ENCODE results near the gene IL3RA. TPM values are rescaled to one million over a fixed set of nuclear protein-coding genes. Genes with fewer than 3 reads are reported as not detected.

The IL3RA gene
- total RNA-seq, 2 donors from 2014 or later = 2.4 to 3.2 TPM

DNA sequence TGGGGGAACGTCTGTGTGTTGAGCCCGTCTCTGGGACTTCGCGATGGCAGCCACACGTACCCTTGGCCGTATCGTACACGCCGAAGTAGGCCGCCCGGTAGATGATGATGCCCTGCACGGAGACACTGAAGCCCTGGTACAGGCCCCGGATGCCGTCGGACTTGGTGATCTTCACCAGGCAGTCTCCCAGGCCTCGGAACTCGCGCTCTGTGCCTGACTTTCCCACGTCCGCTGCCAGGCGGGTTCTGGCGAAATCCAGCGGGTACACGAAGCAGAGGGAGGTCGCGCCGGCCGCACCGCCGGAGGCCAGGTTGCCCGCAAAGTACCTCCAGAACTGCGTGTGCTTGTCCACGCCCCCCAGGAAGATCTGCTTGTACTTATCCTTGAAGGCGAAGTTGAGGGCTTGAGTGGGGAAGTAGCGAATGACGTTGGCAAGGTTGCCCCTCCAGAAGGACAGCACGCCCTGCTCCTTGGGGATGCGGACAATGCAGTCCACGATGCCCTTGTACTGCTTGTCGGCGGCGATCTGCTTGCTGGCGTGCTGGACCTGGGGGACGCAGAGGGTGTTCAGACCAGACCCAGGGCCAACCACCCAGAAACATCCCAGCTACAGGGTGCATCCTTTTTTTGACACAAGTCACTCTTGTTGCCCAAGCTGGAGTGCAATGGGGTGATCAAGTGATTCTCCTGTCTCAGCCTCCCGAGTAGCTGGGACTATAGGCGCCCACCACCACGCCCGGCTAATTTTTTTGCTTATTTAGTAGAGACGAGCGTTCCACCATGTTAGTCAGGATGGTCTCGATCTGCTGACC, 52.8 kb downstream of the IL3RA start:
- no peaks in the 10 kb centered on the region for H3K9me3 ChIP-seq
- H3K4me3 ChIP-seq = no peak overlapping the region
- H3K36me3 ChIP-seq = peaks cover 66% of the 10 kb centered on the region
- H3K27me3 ChIP-seq = no peaks in the 10 kb centered on the region
- TF ChIP-seq, protein P1, sequence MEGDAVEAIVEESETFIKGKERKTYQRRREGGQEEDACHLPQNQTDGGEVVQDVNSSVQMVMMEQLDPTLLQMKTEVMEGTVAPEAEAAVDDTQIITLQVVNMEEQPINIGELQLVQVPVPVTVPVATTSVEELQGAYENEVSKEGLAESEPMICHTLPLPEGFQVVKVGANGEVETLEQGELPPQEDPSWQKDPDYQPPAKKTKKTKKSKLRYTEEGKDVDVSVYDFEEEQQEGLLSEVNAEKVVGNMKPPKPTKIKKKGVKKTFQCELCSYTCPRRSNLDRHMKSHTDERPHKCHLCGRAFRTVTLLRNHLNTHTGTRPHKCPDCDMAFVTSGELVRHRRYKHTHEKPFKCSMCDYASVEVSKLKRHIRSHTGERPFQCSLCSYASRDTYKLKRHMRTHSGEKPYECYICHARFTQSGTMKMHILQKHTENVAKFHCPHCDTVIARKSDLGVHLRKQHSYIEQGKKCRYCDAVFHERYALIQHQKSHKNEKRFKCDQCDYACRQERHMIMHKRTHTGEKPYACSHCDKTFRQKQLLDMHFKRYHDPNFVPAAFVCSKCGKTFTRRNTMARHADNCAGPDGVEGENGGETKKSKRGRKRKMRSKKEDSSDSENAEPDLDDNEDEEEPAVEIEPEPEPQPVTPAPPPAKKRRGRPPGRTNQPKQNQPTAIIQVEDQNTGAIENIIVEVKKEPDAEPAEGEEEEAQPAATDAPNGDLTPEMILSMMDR (IDR thresholded peaks at IDR 0.05) = no peak
- DNase-seq (ENCODE audit: low spot score) = peak; percentile 57
- peaks cover 0 to 50% of the 10 kb centered on the region in 2 donors for H3K4me1 ChIP-seq
- no peak overlapping the region for H3K27ac ChIP-seq

GRCh38 chrX:1389993-1390285, 53.4 kb downstream of the IL3RA start:
- Histone ChIP-seq H3K27ac (no peak overlapping the region), H3K4me3 (no peak overlapping the region), H3K9me3 (no peaks in the 10 kb centered on the region), H3K27me3 (no peaks in the 10 kb centered on the region), H3K36me3 (peaks cover 60% of the 10 kb centered on the region), H3K4me1 (peaks cover 0 to 50% of the 10 kb centered on the region in 2 donors)
- TF ChIP-seq, protein P1 (IDR thresholded peaks at IDR 0.05) = no peak
- DNase-seq (ENCODE audit: low spot score) = peak; percentile 34

DNA sequence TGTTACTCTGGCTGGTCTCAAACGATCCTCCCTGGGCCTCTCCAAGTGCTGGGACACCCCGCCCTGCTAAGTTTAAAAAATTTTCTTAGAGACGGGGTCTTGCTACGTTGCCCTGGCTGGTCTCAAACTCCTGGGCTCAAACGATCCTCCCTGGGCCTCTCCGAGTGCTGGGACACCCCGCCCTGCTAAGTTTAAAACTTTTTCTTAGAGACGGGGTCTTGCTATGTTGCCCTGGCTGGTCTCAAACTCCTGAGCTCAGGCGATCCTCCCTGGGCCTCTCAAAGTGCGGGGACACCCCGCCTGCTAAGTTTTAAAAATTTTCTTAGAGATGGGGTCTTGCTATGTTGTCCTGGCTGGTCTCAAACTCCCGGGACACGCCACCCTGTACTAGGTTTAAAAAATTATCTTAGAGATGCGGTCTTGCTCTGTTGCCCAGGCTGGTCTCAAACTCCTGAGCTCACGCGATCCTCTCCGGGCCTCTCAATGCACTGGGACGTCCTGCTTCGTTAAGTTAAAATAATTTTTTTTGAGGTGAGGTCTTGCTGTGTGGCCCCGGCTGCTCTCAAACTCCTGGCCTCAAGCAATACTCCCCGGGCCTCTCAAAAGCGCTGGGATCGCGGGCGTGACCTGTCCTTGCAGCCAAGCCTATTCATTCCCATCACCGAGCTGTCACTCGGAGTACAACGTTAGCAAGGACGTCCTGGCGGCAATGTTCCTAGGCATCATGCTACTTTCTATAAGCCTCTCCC, 54.2 kb downstream of the IL3RA start:
- TF ChIP-seq, protein P1 (IDR thresholded peaks at IDR 0.05) = no peak
- Histone ChIP-seq H3K27ac (peak overlapping the region; percentile 98 to 100), H3K4me3 (peak overlapping the region; percentile 99 to 100), H3K27me3 (no peaks in the 10 kb centered on the region), H3K4me1 (peaks cover 0 to 50% of the 10 kb centered on the region in 2 donors), H3K9me3 (no peaks in the 10 kb centered on the region), H3K36me3 (peaks cover 51% of the 10 kb centered on the region)
- DNase-seq (ENCODE audit: low spot score) = peak; percentile 58

GRCh38 chrX:1391370-1391706, 54.8 kb downstream of the IL3RA start:
- Histone ChIP-seq H3K27ac (peak overlapping the region; percentile 98 to 100), H3K4me3 (peak overlapping the region; percentile 99 to 100), H3K4me1 (peaks cover 0 to 50% of the 10 kb centered on the region in 2 donors), H3K27me3 (no peaks in the 10 kb centered on the region), H3K36me3 (peaks cover 46% of the 10 kb centered on the region), H3K9me3 (no peaks in the 10 kb centered on the region)
- TF ChIP-seq, protein P1 (IDR thresholded peaks at IDR 0.05) = no peak
- no peak for DNase-seq (ENCODE audit: low spot score)

DNA sequence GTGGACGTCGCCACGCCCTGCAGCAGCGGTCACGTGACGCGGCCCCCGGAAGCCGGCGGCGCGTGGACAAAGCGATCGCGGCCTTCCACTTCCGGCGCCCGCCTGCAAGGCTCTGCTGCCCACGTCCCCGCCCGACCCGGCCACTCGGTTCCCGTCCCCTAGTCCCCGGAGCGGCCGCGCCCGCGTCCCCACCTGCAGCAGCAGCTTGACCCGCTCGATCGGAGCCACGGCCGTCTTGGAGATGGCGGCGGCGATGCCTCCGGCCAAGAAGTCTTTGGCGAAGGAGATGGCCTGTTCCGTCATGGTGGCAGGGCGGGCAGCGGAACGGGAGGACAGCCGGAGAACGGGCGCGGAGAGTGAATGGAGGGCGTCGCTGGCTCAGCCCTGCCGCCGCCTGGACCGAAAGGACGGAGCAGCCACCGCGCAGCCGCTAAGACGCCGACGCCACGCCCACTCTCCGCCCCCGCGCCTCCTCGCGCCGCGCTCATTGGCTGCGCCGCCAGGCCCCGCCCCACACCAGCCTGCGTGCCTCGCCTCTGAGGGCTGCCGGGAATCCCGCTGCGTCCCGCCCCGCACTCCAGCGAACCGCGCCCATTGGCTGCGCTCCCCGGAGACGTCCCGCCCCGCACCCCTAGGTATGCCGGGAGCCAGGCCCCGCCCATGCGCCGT, 55.3 kb downstream of the IL3RA start, which contains the start of gene SLC25A6:
Gene SLC25A6 (minus strand): TSS at position 407 of the 669 bp plus-strand sequence. CDS start 104 bp downstream, at position 303.
- Histone ChIP-seq H3K36me3 (peaks cover 41% of the 10 kb centered on the region), H3K27me3 (no peaks in the 10 kb centered on the region), H3K4me3 (peak within 1 kb of the TSS; percentile 99 to 100), H3K9me3 (no peaks in the 10 kb centered on the region), H3K27ac (peak within 1 kb of the TSS; percentile 98 to 100), H3K4me1 (peaks cover 0 to 50% of the 10 kb centered on the region in 2 donors)
- peak; percentile 99 for DNase-seq (ENCODE audit: low spot score)
- TF ChIP-seq, protein P1 (IDR thresholded peaks at IDR 0.05) = no peak
